GM10266 (cell line): Measurements from ENCODE around the gene NFIC.
"Not testable (repeated sequence)": the region's sequence is repeated elsewhere in the genome, so short reads cannot be mapped to it uniquely, and the experiment has no call there.

Experiments
- DNase-seq: peaks from one replicate; pipeline ENCODE4 v3.0.0; 2012; ENCODE audit errors: extremely low spot score
- TF ChIP-seq, protein P1 (sequence below): IDR thresholded peaks from 2 replicates; pipeline ENCODE4 v1.5.1; 2012; ENCODE audit warnings: mild to moderate bottlenecking, low read depth; ENCODE audit not compliant: control insufficient read depth, insufficient read depth; ENCODE audit errors: missing control alignments

NFIC gene

DNA sequence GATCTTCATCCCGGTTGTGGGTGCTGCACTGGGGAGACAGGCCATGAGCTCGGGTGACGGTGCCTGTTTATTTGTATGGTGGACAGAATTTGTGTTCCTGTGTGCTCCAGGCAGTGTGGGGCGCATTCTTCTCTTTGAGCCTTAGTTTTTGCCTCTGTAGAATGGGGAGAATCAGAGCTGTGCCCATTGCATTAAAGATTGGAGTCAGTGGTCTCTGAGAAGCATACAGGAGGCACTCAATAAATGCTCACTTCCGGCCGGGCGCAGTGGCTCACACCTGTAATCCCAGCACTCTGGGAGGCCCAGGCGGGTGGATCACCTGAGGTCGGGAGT lies 23.0 kb downstream of the NFIC start:
- TF ChIP-seq, protein P1, sequence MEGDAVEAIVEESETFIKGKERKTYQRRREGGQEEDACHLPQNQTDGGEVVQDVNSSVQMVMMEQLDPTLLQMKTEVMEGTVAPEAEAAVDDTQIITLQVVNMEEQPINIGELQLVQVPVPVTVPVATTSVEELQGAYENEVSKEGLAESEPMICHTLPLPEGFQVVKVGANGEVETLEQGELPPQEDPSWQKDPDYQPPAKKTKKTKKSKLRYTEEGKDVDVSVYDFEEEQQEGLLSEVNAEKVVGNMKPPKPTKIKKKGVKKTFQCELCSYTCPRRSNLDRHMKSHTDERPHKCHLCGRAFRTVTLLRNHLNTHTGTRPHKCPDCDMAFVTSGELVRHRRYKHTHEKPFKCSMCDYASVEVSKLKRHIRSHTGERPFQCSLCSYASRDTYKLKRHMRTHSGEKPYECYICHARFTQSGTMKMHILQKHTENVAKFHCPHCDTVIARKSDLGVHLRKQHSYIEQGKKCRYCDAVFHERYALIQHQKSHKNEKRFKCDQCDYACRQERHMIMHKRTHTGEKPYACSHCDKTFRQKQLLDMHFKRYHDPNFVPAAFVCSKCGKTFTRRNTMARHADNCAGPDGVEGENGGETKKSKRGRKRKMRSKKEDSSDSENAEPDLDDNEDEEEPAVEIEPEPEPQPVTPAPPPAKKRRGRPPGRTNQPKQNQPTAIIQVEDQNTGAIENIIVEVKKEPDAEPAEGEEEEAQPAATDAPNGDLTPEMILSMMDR, result no peak

GRCh38 chr19:3389876-3390371 lies 23.5 kb downstream of the NFIC start:
- no peak for DNase-seq
- TF ChIP-seq, protein P1, result no peak

More for the DNA sequence above, 23.0 kb downstream of the NFIC start:
- DNase-seq, result no peak

GRCh38 chr19:3391911-3392310 lies 25.5 kb downstream of the NFIC start:
- not testable (repeated sequence) for DNase-seq

- DNase-seq, result no peak
- TF ChIP-seq, protein P1, result no peak
Measured at GRCh38 chr19:3392480-3392879, 26.1 kb downstream of the NFIC start.

DNA sequence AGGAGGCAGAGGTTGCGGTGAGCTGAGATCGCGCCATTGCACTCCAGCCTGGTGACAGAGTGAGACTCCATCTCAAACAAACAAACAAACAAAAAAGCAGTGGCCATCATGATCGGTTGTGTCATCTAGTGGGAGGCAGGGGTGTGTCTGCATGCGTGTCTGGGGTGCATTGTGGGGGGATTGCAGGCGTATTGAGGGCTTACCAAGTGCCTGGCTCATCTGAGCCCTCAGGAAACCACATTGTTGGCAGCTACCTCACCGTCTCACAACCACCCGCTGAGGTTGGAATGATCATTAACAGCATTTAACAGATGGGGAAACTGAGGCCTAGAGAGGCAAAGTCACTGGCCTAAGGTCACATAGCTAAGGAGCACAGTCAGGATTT lies 30.5 kb downstream of the NFIC start:
- TF ChIP-seq, protein P1, result no peak
- no peak for DNase-seq

DNA sequence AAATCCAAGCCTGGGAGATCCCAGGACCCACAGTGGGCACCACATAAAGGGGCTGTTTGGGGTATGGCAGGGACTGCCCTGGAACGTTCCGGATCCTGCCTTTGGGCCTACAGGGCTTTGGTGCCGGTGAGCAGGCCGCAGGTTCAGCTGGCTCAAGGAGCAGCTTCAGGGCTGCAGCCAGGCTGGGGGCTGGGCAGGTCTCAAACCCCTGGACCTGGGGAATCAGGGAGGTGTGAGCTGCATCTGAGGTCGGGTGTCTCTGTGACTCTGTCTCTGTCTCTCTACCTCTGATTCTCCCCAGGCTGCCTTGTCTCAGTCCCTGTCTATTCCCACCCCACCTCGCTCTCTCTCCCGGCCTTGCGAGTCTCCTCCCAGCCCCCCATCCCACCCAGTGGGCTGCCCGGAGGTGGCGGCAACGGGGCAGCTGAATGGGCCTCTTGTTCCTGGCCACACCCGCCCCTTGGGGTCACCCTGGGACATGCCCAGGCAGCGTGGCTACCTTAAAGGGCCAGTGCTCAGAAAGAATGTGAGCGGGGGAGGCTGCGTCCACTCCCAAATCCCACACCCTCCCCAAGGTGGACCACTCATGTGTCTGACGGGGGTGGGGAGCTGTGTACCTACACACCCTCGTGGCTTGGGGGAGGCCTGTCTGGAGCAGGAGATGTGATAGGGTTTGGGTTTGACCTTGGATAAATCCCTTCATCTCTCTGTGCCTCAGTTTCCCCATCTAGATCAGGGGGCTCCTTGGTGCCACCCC lies 31.1 kb downstream of the NFIC start:
- TF ChIP-seq, protein P1, result no peak
- no peak for DNase-seq

GRCh38 chr19:3398114-3398899 lies 31.9 kb downstream of the NFIC start:
- TF ChIP-seq, protein P1, result no peak
- DNase-seq, result no peak
